Measurements from ENCODE around the gene CREBBP. TPM values are rescaled to one million over a fixed set of nuclear protein-coding genes. Genes with fewer than 3 reads are reported as not detected.

Gene CREBBP
- total RNA-seq, 1 experiment from 2014 or later = 79.1 TPM

GRCh38 chr16:3890091-3890490 lies 9.6 kb upstream of the CREBBP start:
- H3K4me3 Mint-ChIP-seq = no peak overlapping the region
- H4K20me1 ChIP-seq (ENCODE audit: control insufficient read depth, insufficient read depth, insufficient read length) = no peaks in the 10 kb centered on the region
- no peaks in the 10 kb centered on the region for H3K79me1 ChIP-seq (ENCODE audit: insufficient read depth, low read depth, low read length, poor library complexity, severe bottlenecking)
- H2BK120ac ChIP-seq (ENCODE audit: low read depth, low read length, poor library complexity, severe bottlenecking) = no peak overlapping the region
- H3K4me2 ChIP-seq (ENCODE audit: insufficient read depth, insufficient read length, low read length) = no peak overlapping the region
- no peaks in the 10 kb centered on the region for H3K23me2 ChIP-seq (ENCODE audit: insufficient read length, low read depth, low read length, poor library complexity, severe bottlenecking)
- H2BK5ac ChIP-seq (ENCODE audit: insufficient read length, low read length) = no peak overlapping the region
- no peaks in the 10 kb centered on the region for H3K27me3 ChIP-seq (ENCODE audit: insufficient read depth, low read length)
- no peak overlapping the region for H3T11ph ChIP-seq (ENCODE audit: low read length)
- H2BK12ac ChIP-seq (ENCODE audit: insufficient read length, low read depth, low read length) = no peak overlapping the region
- H3K9me3 Mint-ChIP-seq = peaks cover 3 to 5% of the 10 kb centered on the region in 2 experiments; a peak in 4 of 5 replicates
- peaks cover 0 to 3% (median 2%) of the 10 kb centered on the region in 3 experiments; a peak in 3 of 7 replicates for H3K36me3 Mint-ChIP-seq (ENCODE audit: insufficient read depth in 1 of 3, low read depth in 3 of 3)
- TF ChIP-seq CTCF (conservative IDR thresholded peaks at IDR 0.05) = no peak
- H3K23ac ChIP-seq (ENCODE audit: insufficient read length, low read depth, low read length) = no peak overlapping the region
- peaks cover 6% of the 10 kb centered on the region for H3K27me3 Mint-ChIP-seq (ENCODE audit: low read depth)
- no peak overlapping the region for H3K4ac ChIP-seq (ENCODE audit: low read depth, low read length)
- no peak overlapping the region for H3K18ac ChIP-seq (ENCODE audit: insufficient read length, low read depth, low read length)
- H3K56ac ChIP-seq (ENCODE audit: insufficient read length, low read depth, low read length) = no peak overlapping the region
- H3K27ac ChIP-seq (ENCODE audit: insufficient read length, low read depth, low read length) = no peak overlapping the region
- no peak overlapping the region for H2BK15ac ChIP-seq (ENCODE audit: low read depth, low read length)
- no peak overlapping the region for H4K91ac ChIP-seq (ENCODE audit: insufficient read length, low read depth, low read length)
- H3K9me3 ChIP-seq (ENCODE audit: control insufficient read depth, low read depth, low read length) = no peaks in the 10 kb centered on the region
- no peak overlapping the region for H2AK5ac ChIP-seq (ENCODE audit: insufficient read length, low read length)
- no peaks in the 10 kb centered on the region for H3K79me2 ChIP-seq (ENCODE audit: insufficient read depth, low read length)
- H3K9ac ChIP-seq (ENCODE audit: extremely low read depth, insufficient read length, low read length) = no peak overlapping the region
- no peak overlapping the region for H2AFZ ChIP-seq (ENCODE audit: low read length)
- H4K8ac ChIP-seq (replicated peaks; ENCODE audit: insufficient read length, low read depth, low read length) = no peak overlapping the region
- no peak overlapping the region for H4K5ac ChIP-seq (ENCODE audit: insufficient read length, low read depth, low read length)
- no CpG with 5 or more reads among the region's 10 CpGs for WGBS (ENCODE audit: extremely low coverage, insufficient read length, low lambda C conversion rate)
- H2BK20ac ChIP-seq (ENCODE audit: low read depth, low read length, poor library complexity, severe bottlenecking) = no peak overlapping the region
- H3K4me1 Mint-ChIP-seq = no peaks in the 10 kb centered on the region
- DNase-seq = no peak
- H3K27ac Mint-ChIP-seq = no peak overlapping the region; a peak in 1 of 7 replicates
- no peaks in the 10 kb centered on the region for H3K4me1 ChIP-seq (ENCODE audit: insufficient read depth, low read length)
- no peak overlapping the region for H3K14ac ChIP-seq (ENCODE audit: insufficient read depth, low read length)

All from H9 (cell line).